ENCODE data around the gene MASP2.
"Not testable (repeated sequence)": the region's sequence is repeated elsewhere in the genome, so short reads cannot be mapped to it uniquely, and the experiment has no call there.

The MASP2 gene

GRCh38 chr1:11046625-11047365 is at the start of gene MASP2:
MASP2 (minus strand) TSS chr1:11047239; CDS start chr1:11047207, 32 bp downstream.
- DNase-seq: no peak

GRCh38 chr1:11083784-11084183 is 36.7 kb upstream of the MASP2 start:
- not testable (repeated sequence) for DNase-seq

- DNase-seq: peak; percentile 12
Observed at GRCh38 chr1:11080931-11081330, 33.9 kb upstream of the MASP2 start.

- peak; percentile 32 for DNase-seq
Observed at GRCh38 chr1:11078631-11079030, 31.6 kb upstream of the MASP2 start.

- DNase-seq: peak; percentile 42
Observed at GRCh38 chr1:11073398-11073797, 26.4 kb upstream of the MASP2 start.

- no peak for DNase-seq
Observed at GRCh38 chr1:11072216-11072917, 25.3 kb upstream of the MASP2 start.

GRCh38 chr1:11071463-11072215 is 24.6 kb upstream of the MASP2 start:
- no peak for DNase-seq

GRCh38 chr1:11070876-11071275 is 23.8 kb upstream of the MASP2 start:
- peak; percentile 28 for DNase-seq

- DNase-seq: peak; percentile 42
Observed at GRCh38 chr1:11068600-11069473, 21.8 kb upstream of the MASP2 start.

- DNase-seq: peak; percentile 46
Observed at GRCh38 chr1:11067716-11068599, 20.9 kb upstream of the MASP2 start.

- DNase-seq: peak; percentile 25
Observed at GRCh38 chr1:11065796-11066195, 18.8 kb upstream of the MASP2 start.

GRCh38 chr1:11064942-11065341 is 17.9 kb upstream of the MASP2 start:
- peak; percentile 32 for DNase-seq

GRCh38 chr1:11063937-11064537 is 17.0 kb upstream of the MASP2 start:
- peak; percentile 61 for DNase-seq

GRCh38 chr1:11062965-11063401 is 15.9 kb upstream of the MASP2 start:
- peak; percentile 58 for DNase-seq

- peak; percentile 52 for DNase-seq
Observed at GRCh38 chr1:11061652-11062365, 14.8 kb upstream of the MASP2 start.

GRCh38 chr1:11059968-11060830 is 13.2 kb upstream of the MASP2 start, which contains the start of gene SRM:
SRM (minus strand) TSS chr1:11060018; CDS start chr1:11059943, 75 bp downstream.
- peak; percentile 94 for DNase-seq

- no peak for DNase-seq
Observed at GRCh38 chr1:11059155-11059967, 12.3 kb upstream of the MASP2 start.

GRCh38 chr1:11058595-11059154 is 11.6 kb upstream of the MASP2 start:
- no peak for DNase-seq

Data from activated CD8-positive, alpha-beta memory T cell treated with anti-CD3 and anti-CD28 coated beads, Interleukin-2, amount 50 U/mL, for 48 hours (primary cell).